Inferior parietal cortex (tissue), 1 donor: ENCODE results near the gene MGST2.
"Not testable (repeated sequence)": the region's sequence is repeated elsewhere in the genome, so short reads cannot be mapped to it uniquely, and the experiment has no call there.

Source experiments
- DNase-seq: peaks from one replicate; pipeline ENCODE4 v3.0.0-alpha.2; 2016; ENCODE audit errors: extremely low spot score

Gene MGST2

DNA sequence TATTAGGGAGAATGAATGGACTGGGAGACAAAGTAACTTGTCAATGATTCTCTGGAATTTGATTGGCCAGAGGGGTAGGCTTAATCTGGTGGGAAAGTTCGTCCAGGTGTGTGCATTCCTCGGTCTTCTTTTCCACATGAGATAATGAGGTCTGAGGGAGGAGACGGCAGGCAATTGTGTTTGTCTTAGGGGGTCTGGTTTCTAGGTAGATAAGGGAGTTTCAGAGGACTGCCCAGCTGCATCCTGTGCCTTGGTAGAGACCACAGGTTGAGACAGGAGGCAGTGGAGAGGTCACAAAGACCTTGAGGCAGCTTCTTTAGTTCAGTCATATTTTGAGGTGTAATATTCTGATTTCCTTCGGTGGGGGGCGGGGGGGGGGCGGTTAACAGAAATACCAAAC is 4.3 kb downstream of the MGST2 start:
- DNase-seq, result no peak

DNA sequence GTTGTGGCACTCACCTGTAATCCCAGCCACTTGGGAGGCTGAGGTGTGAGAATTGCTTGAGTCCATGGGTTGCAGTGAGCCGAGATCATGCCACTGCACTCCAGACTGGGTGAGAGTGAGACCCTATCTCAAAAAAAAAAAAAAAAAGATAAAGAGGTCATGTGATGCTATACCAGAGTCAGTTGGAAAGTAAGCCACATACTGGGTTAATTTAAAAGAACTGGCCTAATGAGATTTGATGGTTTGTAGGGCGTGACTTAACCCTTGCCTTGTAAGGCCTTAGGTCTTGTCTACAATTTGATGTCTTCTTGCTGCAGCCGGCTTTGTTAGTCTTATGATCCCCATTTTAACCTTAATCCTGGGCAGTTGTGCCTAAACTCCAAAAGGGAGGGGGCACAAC is 5.2 kb downstream of the MGST2 start:
- no peak for DNase-seq

DNA sequence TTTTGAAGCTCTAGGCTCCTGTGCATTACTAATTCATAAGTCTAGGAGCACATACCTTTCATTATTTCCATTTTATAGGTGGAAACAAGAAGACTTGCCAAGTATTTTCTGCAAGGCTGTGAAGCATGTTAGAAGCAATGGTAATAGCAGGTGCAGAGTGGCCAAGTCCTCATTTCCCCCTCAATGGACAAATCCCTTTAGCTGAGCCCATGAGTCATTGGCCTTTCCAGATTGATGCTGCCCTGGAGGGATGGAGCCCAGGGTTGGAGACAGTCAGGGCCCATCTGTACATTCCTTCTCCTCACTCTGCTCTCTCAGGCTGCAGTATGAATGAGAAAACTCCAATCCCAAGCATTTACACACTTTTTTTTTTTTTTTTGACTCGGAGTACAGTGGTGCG is 6.6 kb downstream of the MGST2 start:
- no peak for DNase-seq

DNA sequence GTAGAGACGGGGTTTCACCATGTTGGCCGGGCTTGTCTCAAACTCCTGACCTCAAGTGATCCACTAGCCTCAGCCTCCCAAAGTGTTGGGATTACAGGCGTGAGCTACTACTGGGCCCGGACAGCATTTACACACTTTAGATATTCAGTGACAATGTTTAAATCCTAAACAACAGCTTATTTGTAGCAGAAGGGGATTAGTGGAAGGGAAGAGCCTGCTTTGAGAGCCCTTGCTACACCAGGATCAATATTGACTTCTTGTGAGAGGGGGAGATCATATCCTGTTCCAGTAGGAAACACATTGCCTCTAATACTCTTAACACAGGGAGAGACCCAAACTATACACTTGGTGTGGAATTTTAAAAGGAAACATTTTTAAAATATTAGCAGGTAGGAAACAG is 7.1 kb downstream of the MGST2 start:
- no peak for DNase-seq

DNA sequence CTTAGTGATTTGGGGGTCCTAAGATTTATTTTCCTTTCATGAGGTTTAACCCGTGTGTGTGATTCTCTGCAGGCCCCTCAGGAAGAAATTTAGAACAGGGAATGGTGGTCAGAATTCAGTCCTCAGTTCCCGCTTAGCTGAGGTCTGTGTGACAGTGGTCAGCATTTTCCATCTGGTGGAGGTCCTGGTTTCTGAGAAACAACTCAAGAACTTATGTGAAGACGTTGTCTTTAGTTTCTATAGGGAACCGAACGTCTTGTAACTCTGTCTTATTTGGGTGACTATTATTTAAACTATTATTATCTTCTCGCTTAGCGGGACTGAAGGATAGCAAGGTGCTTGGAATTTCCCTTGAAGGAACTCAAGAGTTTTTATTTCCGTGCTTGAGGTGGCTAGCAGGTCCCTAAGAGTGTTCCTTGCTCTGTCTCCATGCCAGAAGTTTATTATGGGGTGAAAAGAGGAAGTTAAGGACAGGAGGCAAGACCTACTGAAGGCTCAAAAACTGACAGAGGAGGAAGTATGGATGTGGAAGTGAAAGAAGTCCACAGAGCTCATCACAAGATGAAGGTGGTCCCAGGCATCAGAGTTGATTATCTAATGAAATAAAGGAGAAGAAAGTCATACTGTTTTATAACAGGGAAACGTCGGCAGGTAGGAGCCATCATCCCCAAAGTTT is 9.4 kb downstream of the MGST2 start:
- no peak for DNase-seq

DNA sequence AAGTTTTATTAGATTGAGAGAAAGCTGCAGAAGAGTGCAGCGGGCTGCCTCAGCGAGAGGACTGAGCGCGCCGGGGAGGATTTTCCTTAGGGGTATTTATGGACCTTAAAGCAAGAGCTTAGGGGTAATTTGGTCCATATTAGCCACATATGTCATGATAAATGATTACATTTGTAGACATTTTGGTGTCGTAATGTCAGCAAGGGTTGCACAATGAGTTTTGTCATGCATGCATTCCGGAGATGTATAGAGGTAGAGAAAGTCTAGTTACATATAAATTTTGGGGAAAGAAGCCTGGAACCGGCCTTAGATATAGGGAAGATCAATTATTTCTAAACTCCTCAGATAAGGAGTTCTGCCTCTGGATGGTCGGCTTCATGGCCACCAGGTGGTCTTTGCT is 10.0 kb downstream of the MGST2 start:
- DNase-seq, result no peak

DNA sequence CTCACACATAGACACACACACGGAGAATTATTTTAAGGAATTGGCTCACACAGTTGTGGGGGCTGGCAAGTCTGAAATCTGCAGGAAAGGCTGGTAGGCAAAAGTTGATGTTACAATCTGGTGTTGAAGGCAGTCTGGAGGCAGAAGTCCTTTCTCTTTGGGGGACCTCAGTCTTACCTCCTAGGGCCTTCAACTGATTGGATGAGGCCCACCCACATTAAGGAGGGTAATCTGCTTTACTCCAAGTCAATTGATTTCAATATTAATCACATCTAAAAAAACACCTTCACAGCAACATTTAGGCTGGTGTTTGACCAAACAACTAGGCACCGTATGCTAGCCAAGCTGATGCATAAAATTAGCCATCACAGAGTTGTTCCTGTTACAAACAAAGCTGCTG is 10.7 kb downstream of the MGST2 start:
- no peak for DNase-seq

DNA sequence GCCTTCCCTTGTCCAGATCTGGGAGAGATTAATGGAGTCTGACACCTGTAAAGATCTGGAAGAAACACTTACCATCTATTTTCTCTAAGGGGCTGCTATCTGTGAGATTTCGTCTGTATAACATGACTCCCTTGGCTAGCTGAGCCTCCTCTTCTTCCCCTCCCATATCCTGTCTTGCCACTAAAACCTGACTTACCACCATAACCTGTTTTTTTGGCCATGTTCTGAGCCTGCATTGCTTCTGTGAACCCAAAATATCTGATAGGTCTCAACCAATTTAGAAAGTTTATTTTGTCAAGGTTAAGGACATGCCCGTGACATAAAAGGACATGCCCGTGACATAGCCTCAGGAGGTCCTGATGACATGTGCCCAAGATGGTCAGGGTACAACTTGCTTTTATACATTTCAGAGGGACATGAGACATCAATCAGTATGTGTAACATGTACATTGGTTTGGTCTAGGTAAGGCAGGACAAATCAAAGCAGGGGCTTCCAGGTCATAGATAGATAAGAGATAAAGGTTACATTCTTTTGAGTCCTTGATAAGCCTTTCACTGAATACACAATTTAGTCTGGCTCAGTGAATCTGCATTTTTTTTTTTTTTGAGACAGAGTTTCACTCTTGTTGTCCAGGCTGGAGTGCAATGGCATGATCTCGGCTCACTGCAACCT is 11.4 kb downstream of the MGST2 start:
- DNase-seq, result no peak

DNA sequence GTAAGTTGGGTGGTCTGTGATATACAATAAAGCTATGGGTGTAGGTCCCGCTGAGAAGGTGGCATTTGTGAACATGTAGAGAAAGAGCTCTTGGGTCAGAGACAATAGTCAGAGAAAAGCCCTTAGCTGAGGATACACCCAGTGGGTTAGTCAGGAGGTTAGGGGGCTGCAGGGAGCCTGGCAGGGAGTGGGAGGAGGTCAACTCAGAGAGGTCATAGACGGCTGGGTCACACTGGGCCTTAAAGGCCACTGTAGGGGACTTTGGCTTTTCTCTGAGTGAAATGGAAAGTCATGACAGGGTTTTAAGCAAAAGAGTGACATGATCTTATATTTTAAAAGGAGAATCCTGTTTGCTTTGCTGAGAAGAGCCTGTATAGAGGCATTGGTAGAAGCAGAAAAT is 16.7 kb downstream of the MGST2 start:
- no peak for DNase-seq

DNA sequence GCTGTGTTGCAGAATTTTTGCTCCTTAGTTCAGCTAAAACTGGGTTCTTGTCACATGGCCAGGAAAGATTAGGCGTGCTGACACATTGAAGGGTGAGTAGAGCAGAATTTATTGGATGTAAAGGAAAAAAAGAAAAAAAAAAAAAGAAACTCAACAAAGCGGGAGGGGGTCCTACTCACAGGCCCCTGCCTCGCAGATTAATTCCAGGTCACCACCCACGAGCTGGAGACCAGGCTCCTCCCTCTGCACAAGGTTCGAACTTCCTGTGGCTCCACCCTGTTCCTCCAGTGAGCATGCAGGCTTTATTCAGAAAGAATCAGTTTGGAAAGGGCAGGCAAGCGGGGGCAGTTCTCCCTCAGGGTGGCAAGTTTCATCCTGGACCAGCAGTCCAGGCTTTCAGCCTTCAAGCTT is 17.1 kb downstream of the MGST2 start:
- no peak for DNase-seq

DNA sequence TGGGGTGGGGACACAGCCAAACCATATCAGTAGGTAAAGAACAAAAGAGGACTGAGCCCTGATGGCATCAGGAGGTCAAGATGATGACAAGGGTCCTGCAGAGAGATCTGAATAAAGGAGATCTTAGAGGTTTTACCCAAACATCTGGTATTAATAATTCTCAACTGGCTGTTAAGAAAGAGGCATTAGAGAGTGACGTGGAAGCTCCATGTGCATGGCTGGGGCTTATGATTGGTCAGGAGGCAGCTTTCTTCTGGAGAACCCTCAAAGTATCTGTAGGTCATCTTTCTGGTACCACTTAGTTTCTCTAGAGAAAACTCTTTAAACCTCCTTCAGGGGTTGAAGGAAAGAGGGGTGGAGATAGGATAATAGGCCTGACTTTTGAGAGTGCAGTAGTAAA is 18.7 kb downstream of the MGST2 start:
- DNase-seq, result no peak

DNA sequence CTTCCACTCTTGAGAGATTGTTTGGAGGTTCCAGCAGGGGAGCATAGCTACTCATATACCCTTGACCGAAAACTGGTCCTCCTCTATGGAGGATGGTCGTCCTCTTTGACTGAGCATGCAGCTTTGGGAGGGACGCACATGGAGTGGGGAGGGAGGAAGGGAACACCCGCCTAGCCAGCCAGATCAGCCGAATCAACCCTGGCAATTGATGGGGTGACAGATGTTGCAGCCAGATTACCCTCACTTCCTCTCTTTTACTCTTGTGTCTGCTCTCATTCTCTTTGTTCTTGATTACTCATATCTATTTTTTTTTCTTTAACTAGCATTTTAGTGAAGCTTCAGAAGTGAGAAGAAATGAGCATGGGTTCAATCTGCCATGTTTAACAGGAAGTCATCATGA is 19.6 kb downstream of the MGST2 start:
- DNase-seq, result no peak

DNA sequence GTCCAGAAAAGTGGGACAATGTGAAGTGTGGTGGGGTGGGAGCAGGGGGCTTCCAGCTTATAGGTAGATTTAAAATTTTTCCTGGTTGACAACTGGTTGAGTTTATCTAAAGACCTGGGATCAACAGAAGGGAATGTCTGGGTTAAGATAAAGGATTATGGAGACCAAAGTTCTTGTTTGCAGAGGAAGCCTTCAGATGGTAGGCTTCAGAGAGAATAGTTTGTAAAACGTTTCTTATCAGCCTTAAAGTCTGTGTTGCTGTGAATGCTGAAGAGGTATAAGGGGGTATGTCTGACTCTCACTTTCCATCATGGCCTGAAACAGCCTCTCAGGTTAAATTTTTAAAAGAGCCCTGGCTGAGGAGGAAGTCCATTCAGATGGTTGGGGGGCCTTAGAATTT is 20.5 kb downstream of the MGST2 start:
- no peak for DNase-seq

DNA sequence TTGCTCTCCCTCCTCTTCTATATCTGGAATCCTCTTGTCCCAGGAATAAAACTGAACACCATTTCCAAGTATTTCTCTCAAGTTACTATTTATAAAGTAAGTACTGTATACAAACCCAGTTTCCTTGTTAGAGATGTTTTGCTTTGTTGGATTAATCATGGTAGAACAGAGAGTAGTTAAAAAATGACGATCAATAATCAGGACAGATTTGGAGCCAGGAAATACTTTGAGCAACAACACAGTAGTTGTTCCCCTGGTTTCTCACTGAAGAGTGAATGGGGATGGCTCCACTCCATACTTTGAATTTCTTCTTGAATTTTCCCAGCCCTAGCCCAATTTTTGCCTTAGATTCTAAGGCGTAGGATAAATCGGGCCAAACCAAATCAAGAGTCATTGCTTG is 21.4 kb downstream of the MGST2 start:
- DNase-seq, result no peak

DNA sequence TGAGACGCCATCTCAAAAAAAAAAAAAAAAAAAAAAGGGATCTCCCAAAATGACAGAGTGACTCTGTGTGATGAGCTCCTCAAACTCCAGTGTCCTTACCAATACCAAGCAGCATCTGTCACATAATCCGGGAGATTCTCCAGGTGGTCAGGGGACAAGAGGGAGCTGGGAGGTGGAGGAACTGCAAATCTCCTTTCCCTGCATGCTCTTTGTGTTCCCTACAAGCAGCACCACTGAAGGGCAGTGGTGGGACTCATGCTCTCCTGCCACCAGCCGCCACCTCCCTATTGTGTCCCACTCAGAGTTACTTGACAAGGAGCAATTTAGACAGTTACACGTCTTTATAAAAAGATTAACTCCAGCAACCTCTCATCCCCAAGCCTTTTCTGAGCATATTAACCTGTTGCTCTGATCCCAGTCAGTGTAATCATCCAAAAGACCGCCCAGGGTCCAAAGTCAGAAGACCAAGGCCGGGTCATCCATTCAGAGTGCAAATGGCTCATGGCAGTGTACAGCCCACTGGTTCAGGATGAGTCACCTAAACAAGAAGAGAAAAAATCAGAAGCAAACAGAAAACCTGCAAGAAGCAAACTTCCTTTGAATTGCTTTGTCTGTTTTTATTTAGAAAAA is 23.6 kb downstream of the MGST2 start:
- DNase-seq, result no peak

DNA sequence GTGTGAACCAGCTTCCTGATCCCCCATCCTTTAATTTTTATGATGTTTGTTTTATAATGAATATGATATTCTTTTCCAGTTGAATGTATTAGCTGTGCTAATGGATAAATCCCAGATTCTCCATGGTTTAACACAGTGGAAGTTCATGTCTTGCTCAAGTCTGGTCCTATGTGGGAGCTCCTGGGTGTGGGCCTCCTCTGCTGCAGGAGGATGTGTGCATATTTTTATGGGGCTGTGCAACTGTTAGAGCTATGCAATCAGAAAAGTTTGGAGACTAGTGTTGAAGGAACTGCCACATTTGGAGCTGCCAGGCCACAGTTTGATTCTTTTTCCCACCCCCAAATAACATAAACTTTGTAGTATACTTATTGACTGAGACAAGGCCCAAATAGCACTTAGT is 24.8 kb downstream of the MGST2 start:
- DNase-seq, result no peak

DNA sequence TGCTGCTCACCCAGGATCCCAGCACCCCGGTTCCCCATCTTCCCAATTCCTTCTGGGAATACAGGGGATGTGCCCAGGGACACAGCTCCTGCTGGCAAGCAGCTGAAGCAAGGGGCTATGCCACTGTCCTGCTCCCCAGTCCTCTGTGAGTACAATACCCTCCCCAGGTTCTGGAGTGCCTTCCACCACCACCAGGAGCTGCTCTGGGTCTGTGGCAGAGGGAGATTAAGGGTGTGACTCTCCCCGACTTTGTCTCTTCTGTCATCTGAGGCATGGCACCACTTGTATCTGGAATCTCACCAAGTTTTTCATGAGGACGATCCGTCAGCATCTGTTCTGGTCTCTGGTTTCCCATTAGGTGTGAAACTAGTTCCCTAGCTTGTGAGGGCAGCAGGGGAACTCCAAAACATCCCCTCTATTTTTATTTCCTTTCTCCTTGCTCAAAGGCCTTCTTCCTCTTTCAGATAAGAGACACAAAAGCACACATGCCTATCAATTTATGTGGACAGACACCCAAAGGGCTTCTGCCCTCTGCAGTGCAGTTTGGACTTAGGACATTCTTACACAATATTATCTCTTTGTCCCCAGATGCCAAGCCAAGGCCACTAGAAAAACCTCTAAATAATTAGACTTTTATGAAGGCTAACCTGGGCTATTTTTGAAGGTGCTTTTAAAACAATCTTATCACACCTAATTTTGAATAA is 26.8 kb downstream of the MGST2 start:
- DNase-seq, result no peak

DNA sequence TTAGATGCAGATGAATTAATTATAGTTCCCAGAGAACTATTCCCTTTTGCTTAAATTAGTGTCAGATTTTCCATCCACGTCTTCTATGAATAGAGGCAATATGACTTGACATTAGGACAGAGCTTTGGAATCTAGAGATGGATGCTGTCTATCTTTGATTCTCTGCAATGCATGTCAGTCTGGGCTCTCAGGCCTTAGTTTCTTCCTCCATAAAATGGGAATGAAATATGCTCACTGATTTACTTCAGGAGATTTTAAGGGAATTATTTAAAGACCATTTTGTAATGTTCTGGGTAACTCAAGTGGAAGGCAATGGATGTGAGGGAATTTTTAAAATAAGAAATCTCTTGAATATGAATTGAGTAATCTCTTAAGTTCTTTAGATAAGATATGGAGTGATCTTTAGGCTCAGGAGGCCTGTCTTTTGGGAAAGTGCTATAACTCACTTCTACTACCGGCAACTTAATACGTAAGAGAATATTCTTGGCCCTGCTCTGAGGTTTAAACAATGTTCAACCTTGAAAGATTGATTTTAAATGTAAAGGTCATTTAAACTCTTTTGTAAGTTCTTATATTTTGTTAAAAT is 29.0 kb downstream of the MGST2 start:
- no peak for DNase-seq

DNA sequence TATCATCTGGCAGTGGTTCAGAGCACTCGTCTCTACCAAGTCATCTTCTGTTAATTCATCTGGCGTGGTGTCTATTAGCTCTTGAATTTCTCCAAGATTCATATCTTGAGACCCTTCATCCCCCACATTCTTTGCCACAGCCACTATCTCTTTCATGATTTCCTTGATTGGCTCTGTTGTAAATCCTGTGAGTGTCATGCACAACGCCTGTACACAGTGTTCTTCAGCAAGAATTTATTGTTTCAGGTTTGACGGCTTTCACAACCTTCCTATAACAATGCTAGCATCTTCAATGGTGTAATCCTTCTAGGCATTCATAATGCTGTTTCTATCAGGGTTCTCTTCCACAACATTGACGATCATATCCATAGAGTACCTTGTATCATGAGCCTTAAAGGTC is 30.9 kb downstream of the MGST2 start:
- no peak for DNase-seq

DNA sequence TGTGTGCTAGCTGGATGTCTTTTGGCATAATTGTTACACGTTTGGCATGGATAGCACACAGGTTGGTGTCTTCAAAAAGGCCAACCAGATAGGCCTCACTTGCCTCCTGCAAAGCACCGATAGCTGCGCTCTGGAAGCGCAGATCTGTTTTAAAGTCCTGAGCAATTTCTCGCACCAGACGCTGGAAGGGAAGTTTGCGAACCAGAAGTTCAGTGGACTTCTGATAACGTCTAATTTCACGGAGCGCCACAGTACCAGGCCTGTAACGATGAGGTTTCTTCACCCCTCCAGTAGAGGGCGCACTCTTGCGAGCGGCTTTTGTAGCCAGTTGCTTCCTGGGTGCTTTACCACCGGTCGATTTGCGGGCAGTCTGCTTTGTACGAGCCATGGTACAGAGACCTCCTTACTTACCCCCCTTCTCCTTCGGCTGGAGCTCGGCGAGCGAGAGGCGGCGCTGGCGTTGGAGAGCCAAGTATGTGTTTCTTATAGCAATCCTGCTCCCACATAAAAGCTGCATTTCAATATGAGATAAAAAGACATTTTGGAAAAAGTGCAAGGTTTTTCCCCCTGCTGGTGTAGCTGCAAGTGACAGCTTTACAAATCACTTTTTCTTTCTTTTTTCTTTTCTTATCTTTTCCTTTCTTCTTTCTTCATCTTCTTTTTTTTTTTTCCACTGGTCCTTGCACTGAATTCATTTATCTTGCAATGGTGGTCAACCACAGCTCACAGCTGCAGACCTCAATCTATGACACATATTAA is 32.7 kb downstream of the MGST2 start:
- DNase-seq, result not testable (repeated sequence)

DNA sequence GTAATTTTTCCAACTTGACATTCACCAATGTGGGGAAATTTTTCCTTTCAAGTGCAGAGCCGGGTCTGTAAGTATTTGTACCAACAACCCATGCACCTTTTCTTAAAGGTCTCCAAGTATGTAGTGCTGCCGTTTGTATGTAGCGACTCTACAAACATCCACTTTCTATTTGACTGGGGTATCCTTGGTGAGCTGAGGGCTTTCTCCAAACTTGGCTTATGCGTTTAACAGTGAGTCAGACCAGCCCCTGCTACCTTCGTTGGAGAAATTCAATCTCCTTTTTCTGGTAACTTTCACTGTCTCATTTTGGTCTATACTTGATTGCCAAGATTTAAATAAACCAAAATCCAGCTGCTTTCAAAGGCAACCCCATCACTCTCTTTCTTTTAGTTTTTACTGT is 34.9 kb downstream of the MGST2 start:
- no peak for DNase-seq
